ENCODE data around the gene RSPH6A. TPM values are rescaled to one million over a fixed set of nuclear protein-coding genes. Genes with fewer than 3 reads are reported as not detected.

Gene RSPH6A
- total RNA-seq, 2 donors from 2014 or later: not detected

- H3K27ac ChIP-seq: no peak overlapping the region
Measured at GRCh38 chr19:45812297-45812696, 2.8 kb downstream of the RSPH6A start.

DNA sequence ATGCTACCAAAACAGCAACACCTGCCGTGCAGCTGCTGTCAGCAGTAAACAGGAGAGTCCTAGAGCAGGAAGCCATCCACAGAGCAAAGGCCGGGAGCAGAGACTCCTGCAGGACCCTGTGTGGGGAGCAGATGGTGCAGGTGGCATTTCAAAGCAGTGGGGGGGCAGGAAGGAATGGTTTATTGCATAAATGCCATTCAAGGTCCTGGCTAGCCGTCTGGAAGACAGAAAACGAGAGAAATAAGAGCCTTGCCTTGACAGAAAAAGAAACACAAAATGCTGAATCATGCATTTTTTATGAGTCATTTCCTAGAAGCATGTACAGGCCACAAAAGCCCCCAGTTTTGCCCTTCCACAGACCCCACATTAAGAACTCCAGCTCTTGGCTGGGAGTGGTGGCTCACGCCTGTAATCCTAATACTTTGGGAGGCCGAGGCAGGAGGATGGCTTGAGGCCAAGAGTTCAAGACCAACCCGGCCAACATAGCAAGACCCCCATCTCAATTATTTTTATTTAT is 5.4 kb downstream of the RSPH6A start:
- H3K27ac ChIP-seq: no peak overlapping the region
- H3K36me3 ChIP-seq: no peaks in the 10 kb centered on the region
- H3K27me3 ChIP-seq (replicated peaks; ENCODE audit: insufficient read depth): no peaks in the 10 kb centered on the region
- DNase-seq (ENCODE audit: low spot score) (no peak), ATAC-seq (ENCODE audit: insufficient number of reproducible peaks, low FRiP score, low read depth) (no peak)
- TF ChIP-seq CTCF (IDR thresholded peaks at IDR 0.05): no peak
- no peak overlapping the region for H3K4me3 ChIP-seq
- H3K9me3 ChIP-seq: no peaks in the 10 kb centered on the region
- H3K4me1 ChIP-seq (ENCODE audit: control insufficient read depth in 1 of 2, low read depth in 2 of 2): peaks cover 0 to 11% of the 10 kb centered on the region in 2 donors

More at GRCh38 chr19:45812297-45812696, 2.8 kb downstream of the RSPH6A start:
- Histone ChIP-seq H3K4me3 (no peak overlapping the region), H3K36me3 (no peaks in the 10 kb centered on the region), H3K4me1 (ENCODE audit: control insufficient read depth in 1 of 2, low read depth in 2 of 2) (peaks cover 0 to 23% of the 10 kb centered on the region in 2 donors), H3K27me3 (replicated peaks; ENCODE audit: insufficient read depth) (no peaks in the 10 kb centered on the region), H3K9me3 (no peaks in the 10 kb centered on the region)
- no peak for TF ChIP-seq CTCF (IDR thresholded peaks at IDR 0.05)
- no peak for ATAC-seq (ENCODE audit: insufficient number of reproducible peaks, low FRiP score, low read depth)
- no peak for DNase-seq (ENCODE audit: low spot score)

- ATAC-seq (ENCODE audit: insufficient number of reproducible peaks, low FRiP score, low read depth) (no peak), DNase-seq (ENCODE audit: low spot score) (no peak)
- H3K27ac ChIP-seq: no peak overlapping the region
- no peak for TF ChIP-seq CTCF (IDR thresholded peaks at IDR 0.05)
- H3K27me3 ChIP-seq (replicated peaks; ENCODE audit: insufficient read depth): no peaks in the 10 kb centered on the region
- H3K4me3 ChIP-seq: no peak overlapping the region
- no peaks in the 10 kb centered on the region for H3K36me3 ChIP-seq
- H3K4me1 ChIP-seq (ENCODE audit: control insufficient read depth in 1 of 2, low read depth in 2 of 2): peaks cover 0 to 6% of the 10 kb centered on the region in 2 donors
- H3K9me3 ChIP-seq: no peaks in the 10 kb centered on the region
Measured at GRCh38 chr19:45805719-45806118, 9.4 kb downstream of the RSPH6A start.

GRCh38 chr19:45804959-45805230 is 10.2 kb downstream of the RSPH6A start:
- no peak for TF ChIP-seq CTCF (IDR thresholded peaks at IDR 0.05)
- DNase-seq (ENCODE audit: low spot score) (no peak), ATAC-seq (ENCODE audit: insufficient number of reproducible peaks, low FRiP score, low read depth) (no peak)
- no peaks in the 10 kb centered on the region for H3K9me3 ChIP-seq
- no peaks in the 10 kb centered on the region for H3K27me3 ChIP-seq (replicated peaks; ENCODE audit: insufficient read depth)
- H3K27ac ChIP-seq: no peak overlapping the region
- no peak overlapping the region for H3K4me3 ChIP-seq
- H3K4me1 ChIP-seq (ENCODE audit: control insufficient read depth in 1 of 2, low read depth in 2 of 2): peaks cover 0 to 6% of the 10 kb centered on the region in 2 donors
- no peaks in the 10 kb centered on the region for H3K36me3 ChIP-seq

GRCh38 chr19:45804140-45804958 is 10.8 kb downstream of the RSPH6A start:
- H3K4me3 ChIP-seq: no peak overlapping the region
- H3K27me3 ChIP-seq (replicated peaks; ENCODE audit: insufficient read depth): no peaks in the 10 kb centered on the region
- no peaks in the 10 kb centered on the region for H3K36me3 ChIP-seq
- peaks cover under 1% of the 10 kb centered on the region in 2 donors for H3K4me1 ChIP-seq (ENCODE audit: control insufficient read depth in 1 of 2, low read depth in 2 of 2)
- H3K9me3 ChIP-seq: no peaks in the 10 kb centered on the region
- H3K27ac ChIP-seq: no peak overlapping the region
- no peak for ATAC-seq (ENCODE audit: insufficient number of reproducible peaks, low FRiP score, low read depth)
- TF ChIP-seq CTCF (IDR thresholded peaks at IDR 0.05): no peak
- DNase-seq (ENCODE audit: low spot score): no peak
